GM19328 (cell line): ENCODE data around the gene AHSG.
"Not testable (repeated sequence)": the region's sequence is repeated elsewhere in the genome, so short reads cannot be mapped to it uniquely, and the experiment has no call there.

Experiments used
- ATAC-seq: cut with Tn5 transposase; IDR thresholded peaks from one replicate; pipeline ENCODE4 v1.9.1; 2021; ENCODE audit warnings: mild to moderate bottlenecking, moderate library complexity; ENCODE audit not compliant: unreplicated experiment

The AHSG gene, protein sequence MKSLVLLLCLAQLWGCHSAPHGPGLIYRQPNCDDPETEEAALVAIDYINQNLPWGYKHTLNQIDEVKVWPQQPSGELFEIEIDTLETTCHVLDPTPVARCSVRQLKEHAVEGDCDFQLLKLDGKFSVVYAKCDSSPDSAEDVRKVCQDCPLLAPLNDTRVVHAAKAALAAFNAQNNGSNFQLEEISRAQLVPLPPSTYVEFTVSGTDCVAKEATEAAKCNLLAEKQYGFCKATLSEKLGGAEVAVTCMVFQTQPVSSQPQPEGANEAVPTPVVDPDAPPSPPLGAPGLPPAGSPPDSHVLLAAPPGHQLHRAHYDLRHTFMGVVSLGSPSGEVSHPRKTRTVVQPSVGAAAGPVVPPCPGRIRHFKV

DNA sequence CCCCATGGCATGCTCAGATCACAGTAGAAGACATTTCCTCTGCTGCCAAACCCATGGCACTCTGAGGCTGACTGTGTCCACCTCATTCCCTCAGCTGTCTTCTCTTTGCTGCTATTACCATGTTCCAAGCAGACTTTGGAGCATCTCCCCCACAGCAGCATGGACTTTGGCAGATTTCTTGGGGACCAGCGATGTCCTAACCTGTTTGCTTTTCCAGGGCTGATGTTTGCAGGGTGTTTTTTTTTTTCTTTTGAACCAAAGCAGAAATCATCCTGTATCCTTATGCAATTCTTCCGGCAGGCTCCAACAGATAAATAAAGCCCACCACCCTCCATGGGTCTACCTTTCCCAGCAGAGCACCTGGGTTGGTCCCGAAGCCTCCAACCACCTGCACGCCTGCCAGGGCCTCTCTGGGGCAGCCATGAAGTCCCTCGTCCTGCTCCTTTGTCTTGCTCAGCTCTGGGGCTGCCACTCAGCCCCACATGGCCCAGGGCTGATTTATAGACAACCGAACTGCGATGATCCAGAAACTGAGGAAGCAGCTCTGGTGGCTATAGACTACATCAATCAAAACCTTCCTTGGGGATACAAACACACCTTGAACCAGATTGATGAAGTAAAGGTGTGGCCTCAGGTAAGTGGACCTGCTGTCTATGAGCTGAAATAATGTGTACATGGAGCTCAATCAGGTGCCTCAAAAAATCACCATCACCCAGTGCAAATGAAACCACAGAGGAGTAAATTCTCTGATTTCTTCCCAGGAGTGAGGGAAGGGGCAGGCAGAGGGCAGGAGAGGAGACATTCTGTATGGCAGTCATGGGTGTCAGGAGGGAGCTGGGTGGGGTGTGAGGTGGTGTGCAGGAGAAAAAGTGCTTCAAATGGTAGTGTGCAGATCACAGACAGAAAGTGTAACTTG is at the start of gene AHSG:
Gene AHSG (plus strand): TSS at position 340 of the 916 bp plus-strand sequence. CDS start 82 bp downstream, at position 422.
- ATAC-seq, result no peak

- no peak for ATAC-seq
These were observed 48.3 kb upstream of the AHSG start for GRCh38 chr3:186564586-186564985.

GRCh38 chr3:186566772-186567071 is 46.1 kb upstream of the AHSG start:
- ATAC-seq, result no peak

- ATAC-seq, result peak; percentile 40
These were observed 45.6 kb upstream of the AHSG start, which contains the start of gene TBCCD1 for GRCh38 chr3:186567072-186567921. Gene TBCCD1, minus strand, starts transcription at chr3:186567339. Its CDS starts 3,010 bp downstream, at chr3:186564329.

- ATAC-seq, result not testable (repeated sequence)
These were observed 43.5 kb upstream of the AHSG start for GRCh38 chr3:186569361-186569760.

- no peak for ATAC-seq
These were observed 43.1 kb upstream of the AHSG start for GRCh38 chr3:186569779-186570095.

DNA sequence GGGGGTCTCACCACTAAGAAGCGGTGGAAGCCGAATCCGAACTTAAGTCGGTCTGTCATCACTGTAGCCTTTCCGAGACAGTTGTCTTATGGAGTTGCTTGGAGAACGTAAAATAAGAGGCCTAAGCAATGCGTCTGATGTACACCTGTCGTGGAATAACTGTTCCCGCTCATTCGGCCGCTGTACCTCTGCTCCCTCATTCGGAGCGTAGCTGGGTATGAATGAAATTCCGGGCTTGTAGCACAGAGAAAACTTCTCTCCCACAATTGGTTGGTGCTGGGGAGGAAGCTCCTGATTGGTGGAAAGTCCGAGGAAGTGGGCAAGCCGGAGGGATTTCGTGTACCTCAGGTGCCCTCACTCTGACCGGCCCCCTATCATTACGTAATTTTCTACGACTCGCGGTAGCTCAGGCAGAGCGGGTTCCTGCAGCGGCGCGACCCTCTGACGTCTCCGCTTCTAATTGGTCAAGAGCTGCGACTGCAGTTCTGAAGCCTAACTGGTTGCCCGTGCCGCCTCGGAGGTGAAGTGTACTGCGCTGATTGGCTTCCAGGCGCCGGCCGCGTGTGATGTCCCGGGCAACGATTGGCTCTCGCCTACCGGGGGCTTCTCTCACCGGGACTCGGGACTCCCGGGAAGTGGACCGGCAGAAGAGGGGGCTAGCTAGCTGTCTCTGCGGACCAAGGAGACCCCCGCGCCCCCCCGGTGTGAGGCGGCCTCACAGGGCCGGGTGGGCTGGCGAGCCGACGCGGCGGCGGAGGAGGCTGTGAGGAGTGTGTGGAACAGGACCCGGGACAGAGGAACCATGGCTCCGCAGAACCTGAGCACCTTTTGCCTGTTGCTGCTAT is 42.5 kb upstream of the AHSG start, which contains the start of gene DNAJB11:
Gene DNAJB11 (plus strand): TSS at position 625 of the 845 bp plus-strand sequence. CDS start 178 bp downstream, at position 803.
- ATAC-seq, result peak; percentile 78

DNA sequence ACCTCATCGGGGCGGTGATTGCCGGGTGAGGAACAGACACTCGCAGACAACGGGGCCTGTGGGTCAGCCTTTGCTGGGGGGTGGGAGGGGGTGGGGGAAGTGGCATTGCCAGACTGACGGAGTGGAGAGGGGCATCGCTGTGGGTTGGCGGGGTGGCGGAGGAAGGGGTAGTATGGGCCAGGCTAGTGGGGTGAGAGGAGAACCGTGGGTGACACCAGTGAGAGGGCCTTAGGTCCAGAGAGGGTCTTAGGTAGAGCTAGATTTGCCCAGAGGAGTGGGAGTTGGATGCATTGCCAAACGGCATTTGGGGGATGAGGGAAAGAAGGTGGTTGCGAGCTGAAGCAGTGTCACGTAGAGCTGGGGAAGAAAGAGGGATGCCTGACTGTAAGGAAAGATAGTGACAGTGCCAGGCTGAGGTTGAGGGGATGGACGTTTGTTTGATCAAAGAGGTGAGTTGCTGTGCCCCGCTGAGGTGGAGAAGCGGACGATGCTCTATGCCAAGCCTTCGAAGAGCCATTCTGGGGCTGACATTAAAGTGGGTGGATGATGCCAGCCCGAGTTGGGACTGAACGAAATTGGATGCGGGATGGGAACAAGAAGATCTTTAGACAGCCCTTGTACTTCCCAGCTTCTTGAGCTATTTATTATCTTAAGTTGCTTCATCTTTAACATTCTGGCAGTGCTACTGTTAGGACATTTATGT is 41.8 kb upstream of the AHSG start:
- ATAC-seq, result no peak

- no peak for ATAC-seq
These were observed 41.2 kb upstream of the AHSG start for GRCh38 chr3:186571644-186572013.

- ATAC-seq, result no peak
These were observed 35.3 kb upstream of the AHSG start for GRCh38 chr3:186577521-186577920.

DNA sequence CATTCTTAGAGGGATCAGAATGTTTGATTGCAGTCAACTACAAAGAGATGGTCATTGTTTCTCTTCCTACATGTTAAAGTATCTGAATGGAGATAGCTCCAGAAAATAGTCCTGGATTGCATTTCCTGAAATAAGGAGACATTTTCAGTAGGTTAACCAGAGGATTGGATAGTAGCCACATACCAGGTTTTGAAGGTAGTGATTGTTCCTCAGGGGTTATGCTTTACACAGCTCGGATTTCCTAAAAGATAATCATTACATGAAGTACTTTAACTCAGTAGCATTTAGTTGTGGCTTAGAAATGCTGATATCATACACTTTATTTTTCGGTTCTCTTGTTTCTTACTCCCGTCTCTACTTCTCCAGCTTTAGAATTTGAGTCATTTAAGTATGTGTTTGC is 32.1 kb upstream of the AHSG start:
- no peak for ATAC-seq

DNA sequence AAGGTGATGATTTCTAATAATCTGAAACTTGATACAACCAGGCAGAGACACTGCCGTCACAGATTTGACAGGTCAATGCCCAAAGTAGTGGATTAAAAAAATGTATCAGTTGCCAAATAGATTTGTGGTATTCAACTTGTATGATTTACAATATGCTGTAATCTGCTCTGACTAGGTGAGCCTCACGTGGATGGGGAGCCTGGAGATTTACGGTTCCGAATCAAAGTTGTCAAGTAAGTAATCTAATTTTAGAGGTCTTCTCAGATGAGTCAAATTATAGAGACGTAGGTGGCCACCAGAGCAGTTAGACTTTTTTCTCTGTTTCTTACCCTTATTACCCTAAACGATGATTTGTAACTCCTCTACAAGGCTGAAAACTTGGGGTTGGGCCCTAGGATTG is 30.3 kb upstream of the AHSG start:
- ATAC-seq, result no peak

DNA sequence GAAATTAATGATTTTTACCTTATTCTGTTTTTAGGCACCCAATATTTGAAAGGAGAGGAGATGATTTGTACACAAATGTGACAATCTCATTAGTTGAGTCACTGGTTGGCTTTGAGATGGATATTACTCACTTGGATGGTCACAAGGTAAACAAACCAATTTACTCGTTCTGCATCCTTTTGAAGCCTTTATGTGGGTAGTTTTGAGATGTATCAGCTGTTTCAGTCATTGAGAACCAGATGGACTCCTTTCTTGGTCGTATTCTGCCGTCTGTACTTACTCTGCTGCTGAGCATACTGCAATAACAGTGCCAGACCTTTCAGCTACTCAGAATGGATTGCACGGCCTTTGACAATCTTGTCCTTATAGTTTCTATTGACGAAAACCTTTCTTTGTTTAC is 29.0 kb upstream of the AHSG start:
- no peak for ATAC-seq

GRCh38 chr3:186586245-186586644 is 26.6 kb upstream of the AHSG start:
- ATAC-seq, result not testable (repeated sequence)

DNA sequence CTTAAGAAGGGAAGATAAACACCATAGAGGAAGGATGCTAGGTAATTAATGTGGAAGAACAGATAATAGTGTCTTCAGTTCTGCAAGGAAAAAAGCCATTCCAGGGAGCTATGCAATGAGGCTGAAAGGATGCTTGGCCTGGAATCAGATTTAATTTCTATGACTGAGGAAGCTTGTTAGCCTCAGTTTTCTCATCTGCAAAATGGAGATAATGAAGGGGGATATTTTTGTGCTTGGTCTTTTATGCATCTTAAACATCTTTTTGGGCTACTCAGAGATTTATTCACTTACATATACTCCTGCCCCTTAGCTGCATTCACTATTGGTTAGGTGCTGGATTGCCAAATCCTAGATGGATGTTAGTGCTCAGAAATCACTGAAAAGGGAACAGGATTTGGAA is 25.7 kb upstream of the AHSG start:
- no peak for ATAC-seq

DNA sequence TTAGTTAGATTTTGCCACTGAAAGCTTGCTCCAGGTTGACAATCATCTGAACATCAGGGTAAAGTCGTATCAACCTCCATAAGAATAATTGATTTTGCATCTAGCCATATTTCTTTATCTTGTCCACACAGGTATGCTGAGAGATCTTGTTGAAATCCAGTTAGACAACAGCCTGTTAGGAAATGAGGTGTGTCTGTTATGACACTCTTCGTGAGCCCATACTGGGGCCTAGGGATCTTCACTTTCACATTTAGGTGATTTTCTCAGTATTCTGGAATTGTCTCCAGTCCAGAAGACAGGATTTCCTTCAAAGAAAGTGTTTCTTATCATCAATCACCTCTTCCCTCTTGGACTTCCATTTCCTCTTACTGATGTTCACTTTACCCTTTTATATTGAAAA is 24.2 kb upstream of the AHSG start:
- ATAC-seq, result no peak

GRCh38 chr3:186589121-186589520 is 23.7 kb upstream of the AHSG start:
- ATAC-seq, result no peak

DNA sequence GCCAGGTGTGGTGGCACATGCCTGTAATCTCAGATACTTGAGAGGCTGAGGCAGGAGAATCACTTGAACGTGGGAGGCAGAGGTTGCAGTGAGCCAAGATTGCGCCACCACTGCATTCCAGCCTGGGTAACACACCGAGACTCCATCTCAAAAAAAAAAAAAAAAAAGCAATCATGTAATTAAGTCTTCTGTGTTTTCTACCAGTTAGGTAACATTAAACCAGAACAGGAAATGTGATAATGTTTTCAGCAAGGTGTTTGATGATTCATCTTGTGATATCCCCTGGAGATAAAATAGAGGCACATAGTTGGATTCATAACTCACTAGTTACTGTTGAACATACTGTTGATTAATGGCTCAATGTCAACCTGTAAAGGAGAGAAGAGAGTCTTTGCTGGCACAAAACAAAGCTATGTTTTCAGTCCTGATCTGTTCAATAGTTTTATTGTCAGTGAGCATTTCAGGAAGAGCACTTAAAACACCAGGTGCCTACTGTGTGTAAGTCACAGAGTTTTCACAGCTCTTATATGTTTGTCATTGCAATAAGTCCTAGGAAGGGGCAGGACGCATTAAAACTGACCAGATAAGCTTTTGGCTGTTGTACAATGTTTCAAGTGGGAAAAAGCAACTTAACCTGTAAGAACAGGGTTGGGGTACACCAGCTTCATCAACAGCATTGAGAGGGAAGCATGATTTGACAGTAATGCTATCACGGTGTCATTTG is 22.8 kb upstream of the AHSG start:
- no peak for ATAC-seq
